Prostate gland (tissue), 2 donors: ENCODE results near the gene IGSF6. TPM values are rescaled to one million over a fixed set of nuclear protein-coding genes. Genes with fewer than 3 reads are reported as not detected.

Experiments used
- DNase-seq: peaks from one replicate; pipeline ENCODE4 v3.0.0-alpha.2; 2019; ENCODE audit warnings: low spot score
- H3K27ac ChIP-seq, 2 donors: fragments of 200-600 bp; sonication (generic); 2 replicates each; pipeline ENCODE4 v1.5.1; 2017 to 2019
- H3K27me3 ChIP-seq: fragments of 200-600 bp; sonication (generic); replicated peaks from 2 replicates; pipeline ENCODE4 v1.5.1; 2019; ENCODE audit not compliant: insufficient read depth
- H3K36me3 ChIP-seq, 2 donors: fragments of 200-600 bp; sonication (generic); 1 replicate in 1 of 2; 2 replicates in 1 of 2; pipeline versions ENCODE4 v1.5.1 to v1.8.1; 2017 to 2019
- H3K4me1 ChIP-seq: fragments of 200-600 bp; sonication (generic); replicated peaks from 2 replicates; pipeline ENCODE4 v1.5.1; 2019
- H3K4me3 ChIP-seq, 2 donors: fragments of 200-600 bp; sonication (generic); 2 replicates each; pipeline ENCODE4 v1.5.1; 2017 to 2019
- H3K9me3 ChIP-seq: fragments of 200-600 bp; sonication (generic); 2 replicates; pipeline ENCODE4 v1.5.1; 2017
- POLR2A ChIP-seq: fragments of 450-650 bp; IDR thresholded peaks from one replicate; pipeline ENCODE4 v1.6.1; 2016; ENCODE audit warnings: antibody characterized with exemption, mild to moderate bottlenecking
- POLR2AphosphoS5 ChIP-seq: sonication (generic); formaldehyde crosslinking; IDR thresholded peaks from one replicate; pipeline ENCODE4 v1.6.1; 2017; ENCODE audit warnings: antibody characterized with exemption
- WGBS: methylation state at CpG from one replicate; pipeline ENCODE4 v1.1.5; 2018; 5-methylcytosine and 5-hydroxymethylcytosine counted together
- intact Hi-C: fragments of 100-400 bp; cut with DNase I; formaldehyde crosslinking; loops from one replicate; pipeline ENCODE4 v1.14.2; 2022
- total RNA-seq, 2 donors: library from RNA; depleted of rRNA; stranded (reverse); fragments of >200 nt; gene quantifications; one replicate each; pipeline ENCODE4 v1.1.0, GENCODE V29; 2016
- TF ChIP-seq, protein P1 (sequence below), 4 experiments: fragments of 200-600 bp in 2 of 4; fragments of 450-650 bp in 2 of 4; sonication (generic) in 2 of 4; IDR thresholded peaks; 1 replicate in 3 of 4; 2 replicates in 1 of 4; pipeline ENCODE4 v1.5.1; 2016 to 2019; ENCODE audit warnings: antibody characterized with exemption in 4 of 4, mild to moderate bottlenecking in 2 of 4, moderate library complexity in 2 of 4

The IGSF6 gene
- total RNA-seq, 2 donors from 2014 or later = 4.5 TPM; not detected in 1

DNA sequence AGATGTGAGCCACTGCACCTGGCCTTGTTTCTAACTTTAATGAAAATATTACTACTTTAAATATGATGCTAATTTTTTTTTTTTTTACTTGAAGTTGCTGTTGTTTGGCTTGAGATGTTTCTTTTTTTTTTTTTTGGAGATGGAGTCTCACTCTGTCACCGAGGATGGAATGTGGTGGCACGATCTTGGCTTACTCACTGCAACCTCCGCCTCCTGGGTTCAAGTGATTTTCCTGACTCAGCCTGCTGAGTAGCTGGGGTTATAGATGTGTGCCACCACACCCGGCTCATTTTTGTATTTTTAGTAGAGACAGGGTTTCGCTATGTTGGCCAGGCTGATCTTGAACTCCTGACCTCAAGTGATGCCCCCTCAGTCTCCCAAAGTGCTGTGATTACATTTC lies 23.6 kb downstream of the IGSF6 start:
- Histone ChIP-seq H3K9me3 (no peaks in the 10 kb centered on the region), H3K4me1 (no peaks in the 10 kb centered on the region), H3K27me3 (no peaks in the 10 kb centered on the region), H3K4me3 (no peak overlapping the region), H3K27ac (no peak overlapping the region), H3K36me3 (no peaks in the 10 kb centered on the region)
- no peak for DNase-seq
- 95% methylated on average over 5 of the region's 5 CpGs for WGBS
- intact Hi-C loops = no loop called here
- TF ChIP-seq, protein P1, sequence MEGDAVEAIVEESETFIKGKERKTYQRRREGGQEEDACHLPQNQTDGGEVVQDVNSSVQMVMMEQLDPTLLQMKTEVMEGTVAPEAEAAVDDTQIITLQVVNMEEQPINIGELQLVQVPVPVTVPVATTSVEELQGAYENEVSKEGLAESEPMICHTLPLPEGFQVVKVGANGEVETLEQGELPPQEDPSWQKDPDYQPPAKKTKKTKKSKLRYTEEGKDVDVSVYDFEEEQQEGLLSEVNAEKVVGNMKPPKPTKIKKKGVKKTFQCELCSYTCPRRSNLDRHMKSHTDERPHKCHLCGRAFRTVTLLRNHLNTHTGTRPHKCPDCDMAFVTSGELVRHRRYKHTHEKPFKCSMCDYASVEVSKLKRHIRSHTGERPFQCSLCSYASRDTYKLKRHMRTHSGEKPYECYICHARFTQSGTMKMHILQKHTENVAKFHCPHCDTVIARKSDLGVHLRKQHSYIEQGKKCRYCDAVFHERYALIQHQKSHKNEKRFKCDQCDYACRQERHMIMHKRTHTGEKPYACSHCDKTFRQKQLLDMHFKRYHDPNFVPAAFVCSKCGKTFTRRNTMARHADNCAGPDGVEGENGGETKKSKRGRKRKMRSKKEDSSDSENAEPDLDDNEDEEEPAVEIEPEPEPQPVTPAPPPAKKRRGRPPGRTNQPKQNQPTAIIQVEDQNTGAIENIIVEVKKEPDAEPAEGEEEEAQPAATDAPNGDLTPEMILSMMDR (IDR thresholded peaks at IDR 0.05) = no peak
- TF ChIP-seq POLR2A (no peak), POLR2AphosphoS5 (no peak)

GRCh38 chr16:21628121-21628726 lies 24.2 kb downstream of the IGSF6 start:
- intact Hi-C loops = no loop called here
- Histone ChIP-seq H3K9me3 (no peaks in the 10 kb centered on the region), H3K4me1 (no peaks in the 10 kb centered on the region), H3K27ac (no peak overlapping the region), H3K27me3 (no peaks in the 10 kb centered on the region), H3K4me3 (no peak overlapping the region), H3K36me3 (no peaks in the 10 kb centered on the region)
- WGBS = 94% methylated on average over 5 of the region's 5 CpGs
- no peak for DNase-seq
- TF ChIP-seq POLR2AphosphoS5 = no peak
- TF ChIP-seq, protein P1 (IDR thresholded peaks at IDR 0.05) = no peak
- no peak for TF ChIP-seq POLR2A

- DNase-seq = no peak
- Histone ChIP-seq H3K36me3 (no peaks in the 10 kb centered on the region), H3K9me3 (no peaks in the 10 kb centered on the region), H3K4me3 (no peak overlapping the region), H3K27ac (no peak overlapping the region), H3K27me3 (no peaks in the 10 kb centered on the region), H3K4me1 (no peaks in the 10 kb centered on the region)
- 40% methylated on average over 6 of the region's 6 CpGs for WGBS
- intact Hi-C loops = no loop called here
- no peak for TF ChIP-seq POLR2A
- TF ChIP-seq POLR2AphosphoS5 = no peak
- TF ChIP-seq, protein P1 (IDR thresholded peaks at IDR 0.05) = no peak
Measured at GRCh38 chr16:21626659-21627277, 25.6 kb downstream of the IGSF6 start.

- TF ChIP-seq POLR2AphosphoS5 = no peak
- TF ChIP-seq, protein P1 (IDR thresholded peaks at IDR 0.05) = no peak
- TF ChIP-seq POLR2A = no peak
Measured at GRCh38 chr16:21625026-21625425, 27.4 kb downstream of the IGSF6 start.

GRCh38 chr16:21622545-21622944 lies 29.9 kb downstream of the IGSF6 start:
- no peaks in the 10 kb centered on the region for H3K36me3 ChIP-seq
- no peaks in the 10 kb centered on the region for H3K9me3 ChIP-seq
- H3K4me1 ChIP-seq = no peaks in the 10 kb centered on the region
- no peak overlapping the region for H3K4me3 ChIP-seq
- no peak overlapping the region for H3K27ac ChIP-seq
- intact Hi-C loops = no loop called here
- TF ChIP-seq POLR2AphosphoS5 = no peak
- TF ChIP-seq, protein P1 (IDR thresholded peaks at IDR 0.05) = no peak
- no peak for TF ChIP-seq POLR2A
- DNase-seq = no peak
- 100% methylated on average over 1 of the region's 1 CpG for WGBS
- H3K27me3 ChIP-seq = no peaks in the 10 kb centered on the region

More at GRCh38 chr16:21625026-21625425, 27.4 kb downstream of the IGSF6 start:
- no peak overlapping the region for H3K27ac ChIP-seq
- H3K36me3 ChIP-seq = no peaks in the 10 kb centered on the region
- H3K4me3 ChIP-seq = no peak overlapping the region
- H3K9me3 ChIP-seq = no peaks in the 10 kb centered on the region
- H3K27me3 ChIP-seq = no peaks in the 10 kb centered on the region
- WGBS = 82% methylated on average over 1 of the region's 1 CpG
- intact Hi-C loops = no loop called here
- H3K4me1 ChIP-seq = no peaks in the 10 kb centered on the region
- DNase-seq = no peak
